PC-3 (cell line): ENCODE measurements around the gene AEN. TPM values are rescaled to one million over a fixed set of nuclear protein-coding genes. Genes with fewer than 3 reads are reported as not detected.

Experiments used
- ATAC-seq: fragments of 200-7000 bp; cut with Tn5 transposase; 2 replicates; pipeline ENCODE4 v1.9.1; 2020; ENCODE audit warnings: mild to moderate bottlenecking, moderate library complexity
- BruUV-seq: library from RNA; stranded (reverse); fragments of 400-500 nt; replicated peaks from 2 replicates; lab custom pipeline; 2021; lab: Mats Ljungman, UMichigan
- CTCF ChIA-PET: fragments of 300-600 bp; sonication (Branson Sonifier 250); formaldehyde crosslinking; loops from one replicate; lab custom pipeline; 2022; ENCODE audit warnings: antibody characterized with exemption; lab: Charles Lee
- POLR2A ChIA-PET: fragments of 300-600 bp; sonication (Branson Sonifier 250); formaldehyde crosslinking; loops from one replicate; lab custom pipeline; 2022; ENCODE audit warnings: antibody characterized with exemption; ENCODE audit not compliant: unreplicated experiment; lab: Charles Lee
- DNase-seq: peaks from one replicate; pipeline ENCODE4 v3.0.0-alpha.2; 2015
- H2AFZ ChIP-seq: fragments of 300-600 bp; sonication (generic); 2 replicates; pipeline ENCODE4 v1.6.0; 2016; ENCODE audit warnings: antibody characterized with exemption, low read length
- H3F3A ChIP-seq: fragments of 300-600 bp; sonication (generic); one replicate; pipeline ENCODE4 v1.6.0; 2017; ENCODE audit warnings: antibody characterized with exemption, low read length, control low read depth, mild to moderate bottlenecking; ENCODE audit not compliant: unreplicated experiment
- H3K27ac ChIP-seq: fragments of 300-600 bp; sonication (generic); 2 replicates; pipeline ENCODE4 v1.5.1; 2016; ENCODE audit warnings: mild to moderate bottlenecking, low read length
- H3K27me3 ChIP-seq: fragments of 300-600 bp; sonication (generic); 2 replicates; pipeline ENCODE4 v1.6.1; 2016; ENCODE audit warnings: low read length, mixed read lengths
- H3K36me3 ChIP-seq: fragments of 300-600 bp; sonication (generic); 2 replicates; pipeline ENCODE4 v1.6.1; 2016; ENCODE audit warnings: low read depth, mixed run types, low read length, mixed read lengths
- H3K4me1 ChIP-seq: fragments of 300-600 bp; sonication (generic); 2 replicates; pipeline ENCODE4 v1.5.1; 2016; ENCODE audit warnings: low read length; ENCODE audit not compliant: insufficient read depth
- H3K4me2 ChIP-seq: fragments of 300-600 bp; sonication (generic); 2 replicates; pipeline ENCODE4 v1.6.0; 2016; ENCODE audit warnings: low read length
- H3K4me3 ChIP-seq: fragments of 300-600 bp; sonication (generic); 2 replicates; pipeline ENCODE4 v1.5.1; 2016; ENCODE audit warnings: mild to moderate bottlenecking, low read length, mixed read lengths
- H3K79me2 ChIP-seq: fragments of 300-600 bp; sonication (generic); 2 replicates; pipeline ENCODE4 v1.6.1; 2017; ENCODE audit warnings: low read length, mixed read lengths
- H3K9ac ChIP-seq: fragments of 300-600 bp; sonication (generic); 2 replicates; pipeline ENCODE4 v1.6.0; 2016; ENCODE audit warnings: mild to moderate bottlenecking, low read length
- H3K9me2 ChIP-seq: fragments of 300-600 bp; sonication (generic); replicated peaks from 2 replicates; pipeline ENCODE4 v1.6.1; 2016; ENCODE audit warnings: mixed run types, low read length, mixed read lengths
- H3K9me3 ChIP-seq: fragments of 300-600 bp; sonication (generic); 2 replicates; pipeline ENCODE4 v1.6.1; 2016; ENCODE audit warnings: low read length, mixed read lengths
- H4K20me1 ChIP-seq: fragments of 300-600 bp; sonication (generic); 2 replicates; pipeline ENCODE4 v1.6.1; 2016; ENCODE audit warnings: low read length, mixed read lengths
- CTCF ChIP-seq: fragments of 300-600 bp; sonication (generic); conservative IDR thresholded peaks from 2 replicates; pipeline ENCODE4 v1.5.1; 2017; ENCODE audit warnings: antibody characterized with exemption, low read depth, mild to moderate bottlenecking, low read length
- EZH2 ChIP-seq: fragments of 300-600 bp; sonication (generic); IDR thresholded peaks from one replicate; pipeline ENCODE4 v1.6.1; 2017; ENCODE audit warnings: antibody characterized with exemption, mild to moderate bottlenecking, low read length; ENCODE audit not compliant: unreplicated experiment
- EZH2phosphoT487 ChIP-seq: fragments of 300-600 bp; sonication (generic); IDR thresholded peaks from 2 replicates; pipeline ENCODE4 v1.6.1; 2018; ENCODE audit warnings: mild to moderate bottlenecking, antibody characterized with exemption, low read length, borderline replicate concordance
- intact Hi-C: fragments of 100-400 bp; cut with micrococcal nuclease; formaldehyde crosslinking; loops from 2 replicates; pipeline ENCODE4 v1.9.0; 2023
- total RNA-seq: library from RNA; depleted of rRNA; stranded (reverse); fragments of >200 nt; gene quantifications from 2 replicates; pipeline ENCODE4 v1.2.3, GENCODE V29; 2014

Gene AEN
- total RNA-seq, 1 experiment from 2014 or later: 81.3 TPM

DNA sequence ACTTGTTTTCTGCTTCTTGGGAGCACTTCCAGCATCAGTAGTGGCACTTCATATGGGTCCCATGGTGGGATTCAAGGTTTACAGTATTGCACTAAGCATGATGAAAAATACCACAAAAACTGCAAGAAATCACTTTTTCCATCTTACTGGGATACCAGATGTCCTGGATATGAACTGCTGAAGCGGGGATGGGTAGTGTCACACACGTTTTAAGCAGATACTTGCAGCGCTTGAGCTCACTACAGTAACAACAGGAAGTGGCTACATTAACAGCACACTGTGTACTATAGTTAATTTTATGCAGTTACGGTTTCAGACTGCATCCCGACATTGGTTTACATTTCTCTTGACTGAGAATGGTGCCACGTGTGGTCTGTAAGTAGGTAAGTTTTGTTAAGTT, 14.2 kb downstream of the AEN start:
- peaks cover 55% of the 10 kb centered on the region for H3K4me1 ChIP-seq
- H3K4me2 ChIP-seq: no peak overlapping the region
- peaks cover 25% of the 10 kb centered on the region for H3K79me2 ChIP-seq
- POLR2A ChIA-PET: no interaction called here
- no peaks in the 10 kb centered on the region for H3K9me2 ChIP-seq
- H2AFZ ChIP-seq: no peak overlapping the region
- H3F3A ChIP-seq: no peaks in the 10 kb centered on the region
- no peak for DNase-seq
- peaks cover 24% of the 10 kb centered on the region for H3K36me3 ChIP-seq
- CTCF ChIA-PET: interaction anchor here (1.1 kb wide), 1 partner anchor 11 kb away, joined by 4 read pairs; no protein-coding TSS in a partner anchor
- H3K9ac ChIP-seq: 0 out of 2 replicates have a peak overlapping the region, but pooled peaks have one; percentile 6
- H3K4me3 ChIP-seq: no peak overlapping the region
- no peak for TF ChIP-seq EZH2
- no peak for TF ChIP-seq EZH2phosphoT487
- TF ChIP-seq CTCF: no peak
- intact Hi-C loops: no loop called here
- H3K9me3 ChIP-seq: no peaks in the 10 kb centered on the region
- peak overlapping the region; percentile 100 for H3K27ac ChIP-seq
- H4K20me1 ChIP-seq: no peaks in the 10 kb centered on the region
- no peak for ATAC-seq
- no TSS peak for BruUV-seq
- no peaks in the 10 kb centered on the region for H3K27me3 ChIP-seq

DNA sequence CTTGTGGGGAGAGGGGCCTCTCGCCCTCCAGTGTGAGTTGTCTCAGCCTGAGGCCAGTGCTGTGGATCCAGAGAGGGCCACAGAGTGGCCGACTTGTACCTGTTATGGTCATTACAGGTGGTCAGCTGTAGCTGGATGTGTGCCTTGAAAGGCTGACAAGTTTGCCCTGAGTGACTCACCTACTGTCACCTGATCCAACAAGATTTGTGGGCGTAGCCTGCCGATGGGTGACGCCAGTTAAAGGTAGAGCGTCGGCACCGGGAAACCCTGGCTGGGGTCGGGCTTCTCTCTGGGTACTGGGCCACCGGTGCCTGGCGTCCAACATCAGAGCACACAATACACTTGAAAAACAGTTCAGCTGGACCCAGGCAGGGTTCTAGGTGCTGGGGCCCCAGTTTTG, 14.9 kb downstream of the AEN start:
- H3K27ac ChIP-seq: peak overlapping the region; percentile 100
- DNase-seq (peak; percentile 85), ATAC-seq (peak; percentile 14)
- ChIA-PET CTCF (interaction anchor here (1.1 kb wide), 1 partner anchor 11 kb away, joined by 4 read pairs; no protein-coding TSS in a partner anchor), POLR2A (no interaction called here)
- peaks cover 49% of the 10 kb centered on the region for H3K4me1 ChIP-seq
- H3F3A ChIP-seq: no peaks in the 10 kb centered on the region
- no peaks in the 10 kb centered on the region for H3K9me3 ChIP-seq
- peak overlapping the region; percentile 37 for H3K4me2 ChIP-seq
- H3K27me3 ChIP-seq: no peaks in the 10 kb centered on the region
- H3K9me2 ChIP-seq: no peaks in the 10 kb centered on the region
- H3K9ac ChIP-seq: peak overlapping the region; percentile 92
- H3K79me2 ChIP-seq: peaks cover 19% of the 10 kb centered on the region
- no peak for TF ChIP-seq EZH2phosphoT487
- TF ChIP-seq CTCF: no peak
- no peak for TF ChIP-seq EZH2
- H2AFZ ChIP-seq: no peak overlapping the region
- intact Hi-C loops: no loop called here
- no TSS peak for BruUV-seq
- peaks cover 19% of the 10 kb centered on the region for H3K36me3 ChIP-seq
- H4K20me1 ChIP-seq: no peaks in the 10 kb centered on the region
- H3K4me3 ChIP-seq: no peak overlapping the region

GRCh38 chr15:88636654-88637053, 15.5 kb downstream of the AEN start:
- no peak for ATAC-seq
- H3K4me2 ChIP-seq: peak overlapping the region; percentile 37; the same call in 1 of the 2 replicates

More at GRCh38 chr15:88636654-88637053, 15.5 kb downstream of the AEN start:
- Histone ChIP-seq H3K4me3 (no peak overlapping the region), H3K79me2 (peaks cover 13% of the 10 kb centered on the region), H3K9ac (peak overlapping the region; percentile 92), H4K20me1 (no peaks in the 10 kb centered on the region), H3K27me3 (no peaks in the 10 kb centered on the region), H3K9me2 (no peaks in the 10 kb centered on the region), H3K9me3 (no peaks in the 10 kb centered on the region), H3F3A (no peaks in the 10 kb centered on the region), H3K36me3 (peaks cover 13% of the 10 kb centered on the region), H3K4me1 (peaks cover 49% of the 10 kb centered on the region), H3K27ac (peak overlapping the region; percentile 100), H2AFZ (no peak overlapping the region)
- no peak for TF ChIP-seq EZH2phosphoT487
- DNase-seq: no peak
- intact Hi-C loops: no loop called here
- POLR2A ChIA-PET: no interaction called here
- BruUV-seq: no TSS peak
- CTCF ChIA-PET: no interaction called here
